ENCODE measurements around the gene STK24.

The STK24 gene

GRCh38 chr13:98471934-98472333, 105.0 kb downstream of the STK24 start:
- Histone ChIP-seq H3K9me3 (ENCODE audit: control insufficient read depth, low read length) (no peaks in the 10 kb centered on the region), H3K36me3 (ENCODE audit: control insufficient read depth, insufficient read depth, low read length) (peaks cover 60% of the 10 kb centered on the region), H3K27ac (ENCODE audit: low read depth, low read length, severe bottlenecking) (no peak overlapping the region), H3K4me1 (ENCODE audit: control insufficient read depth, insufficient read depth, low read length, poor library complexity, severe bottlenecking) (peaks cover 14% of the 10 kb centered on the region), H3K4me3 (ENCODE audit: extremely low read depth, insufficient read depth, low read length, poor library complexity, severe bottlenecking) (no peak overlapping the region)
- 92 to 95% methylated on average over 9 to 10 of the region's 10 CpGs for WGBS, 2 experiments (ENCODE audit: insufficient coverage in 2 of 2)

- no peak overlapping the region for H3K27ac ChIP-seq (ENCODE audit: low read depth, low read length, severe bottlenecking)
- no peak overlapping the region for H3K4me3 ChIP-seq (ENCODE audit: extremely low read depth, insufficient read depth, low read length, poor library complexity, severe bottlenecking)
- H3K36me3 ChIP-seq (ENCODE audit: control insufficient read depth, insufficient read depth, low read length): peaks cover 68% of the 10 kb centered on the region
- 93 to 100% methylated on average over 5 to 6 of the region's 6 CpGs for WGBS, 2 experiments (ENCODE audit: insufficient coverage in 2 of 2)
- no peaks in the 10 kb centered on the region for H3K9me3 ChIP-seq (ENCODE audit: control insufficient read depth, low read length)
- H3K4me1 ChIP-seq (ENCODE audit: control insufficient read depth, insufficient read depth, low read length, poor library complexity, severe bottlenecking): peaks cover 5% of the 10 kb centered on the region
Observed at GRCh38 chr13:98470920-98471319, 106.0 kb downstream of the STK24 start.

GRCh38 chr13:98468929-98469328, 108.0 kb downstream of the STK24 start:
- WGBS, 2 experiments (ENCODE audit: insufficient coverage in 2 of 2): 92 to 94% methylated on average over 12 to 20 of the region's 20 CpGs
- no peaks in the 10 kb centered on the region for H3K9me3 ChIP-seq (ENCODE audit: control insufficient read depth, low read length)
- H3K36me3 ChIP-seq (ENCODE audit: control insufficient read depth, insufficient read depth, low read length): peaks cover 71% of the 10 kb centered on the region
- H3K4me3 ChIP-seq (ENCODE audit: extremely low read depth, insufficient read depth, low read length, poor library complexity, severe bottlenecking): no peak overlapping the region
- no peak overlapping the region for H3K27ac ChIP-seq (ENCODE audit: low read depth, low read length, severe bottlenecking)
- no peaks in the 10 kb centered on the region for H3K4me1 ChIP-seq (ENCODE audit: control insufficient read depth, insufficient read depth, low read length, poor library complexity, severe bottlenecking)

- Histone ChIP-seq H3K4me1 (ENCODE audit: control insufficient read depth, insufficient read depth, low read length, poor library complexity, severe bottlenecking) (no peaks in the 10 kb centered on the region), H3K9me3 (ENCODE audit: control insufficient read depth, low read length) (no peaks in the 10 kb centered on the region), H3K36me3 (ENCODE audit: control insufficient read depth, insufficient read depth, low read length) (peaks cover 71% of the 10 kb centered on the region), H3K27ac (ENCODE audit: low read depth, low read length, severe bottlenecking) (no peak overlapping the region), H3K4me3 (ENCODE audit: extremely low read depth, insufficient read depth, low read length, poor library complexity, severe bottlenecking) (no peak overlapping the region)
- WGBS, 2 experiments (ENCODE audit: insufficient coverage in 2 of 2): 90 to 94% methylated on average over 1 to 2 of the region's 3 CpGs
Observed at GRCh38 chr13:98468361-98468760, 108.5 kb downstream of the STK24 start.

GRCh38 chr13:98467263-98467985, 109.5 kb downstream of the STK24 start:
- no peaks in the 10 kb centered on the region for H3K9me3 ChIP-seq (ENCODE audit: control insufficient read depth, low read length)
- H3K4me1 ChIP-seq (ENCODE audit: control insufficient read depth, insufficient read depth, low read length, poor library complexity, severe bottlenecking): no peaks in the 10 kb centered on the region
- H3K36me3 ChIP-seq (ENCODE audit: control insufficient read depth, insufficient read depth, low read length): peaks cover 73% of the 10 kb centered on the region
- WGBS, 2 experiments (ENCODE audit: insufficient coverage in 2 of 2): 87 to 96% methylated on average over 9 to 10 of the region's 13 CpGs
- H3K4me3 ChIP-seq (ENCODE audit: extremely low read depth, insufficient read depth, low read length, poor library complexity, severe bottlenecking): no peak overlapping the region
- no peak overlapping the region for H3K27ac ChIP-seq (ENCODE audit: low read depth, low read length, severe bottlenecking)

- H3K9me3 ChIP-seq (ENCODE audit: control insufficient read depth, low read length): no peaks in the 10 kb centered on the region
- WGBS, 2 experiments (ENCODE audit: insufficient coverage in 2 of 2): 63 to 64% methylated on average over 9 to 10 of the region's 11 CpGs
- H3K27ac ChIP-seq (ENCODE audit: low read depth, low read length, severe bottlenecking): no peak overlapping the region
- no peak overlapping the region for H3K4me3 ChIP-seq (ENCODE audit: extremely low read depth, insufficient read depth, low read length, poor library complexity, severe bottlenecking)
- no peaks in the 10 kb centered on the region for H3K4me1 ChIP-seq (ENCODE audit: control insufficient read depth, insufficient read depth, low read length, poor library complexity, severe bottlenecking)
- peaks cover 73% of the 10 kb centered on the region for H3K36me3 ChIP-seq (ENCODE audit: control insufficient read depth, insufficient read depth, low read length)
Observed at GRCh38 chr13:98466634-98467236, 110.2 kb downstream of the STK24 start.

GRCh38 chr13:98462946-98463345, 114.0 kb downstream of the STK24 start:
- Histone ChIP-seq H3K4me1 (ENCODE audit: control insufficient read depth, insufficient read depth, low read length, poor library complexity, severe bottlenecking) (no peaks in the 10 kb centered on the region), H3K9me3 (ENCODE audit: control insufficient read depth, low read length) (no peaks in the 10 kb centered on the region), H3K4me3 (ENCODE audit: extremely low read depth, insufficient read depth, low read length, poor library complexity, severe bottlenecking) (no peak overlapping the region), H3K36me3 (ENCODE audit: control insufficient read depth, insufficient read depth, low read length) (peaks cover 92% of the 10 kb centered on the region), H3K27ac (ENCODE audit: low read depth, low read length, severe bottlenecking) (no peak overlapping the region)
- 91 to 97% methylated on average over 7 of the region's 8 CpGs for WGBS, 2 experiments (ENCODE audit: insufficient coverage in 2 of 2)

- 93% methylated on average over 18 of the region's 18 CpGs for WGBS, 2 experiments (ENCODE audit: insufficient coverage in 2 of 2)
- Histone ChIP-seq H3K4me3 (ENCODE audit: extremely low read depth, insufficient read depth, low read length, poor library complexity, severe bottlenecking) (no peak overlapping the region), H3K27ac (ENCODE audit: low read depth, low read length, severe bottlenecking) (no peak overlapping the region), H3K4me1 (ENCODE audit: control insufficient read depth, insufficient read depth, low read length, poor library complexity, severe bottlenecking) (no peaks in the 10 kb centered on the region), H3K9me3 (ENCODE audit: control insufficient read depth, low read length) (no peaks in the 10 kb centered on the region), H3K36me3 (ENCODE audit: control insufficient read depth, insufficient read depth, low read length) (peaks cover 90% of the 10 kb centered on the region)
Observed at GRCh38 chr13:98462241-98462882, 114.5 kb downstream of the STK24 start.

GRCh38 chr13:98461486-98462240, 115.2 kb downstream of the STK24 start:
- Histone ChIP-seq H3K36me3 (ENCODE audit: control insufficient read depth, insufficient read depth, low read length) (peaks cover 88% of the 10 kb centered on the region), H3K27ac (ENCODE audit: low read depth, low read length, severe bottlenecking) (no peak overlapping the region), H3K4me1 (ENCODE audit: control insufficient read depth, insufficient read depth, low read length, poor library complexity, severe bottlenecking) (no peaks in the 10 kb centered on the region), H3K9me3 (ENCODE audit: control insufficient read depth, low read length) (no peaks in the 10 kb centered on the region), H3K4me3 (ENCODE audit: extremely low read depth, insufficient read depth, low read length, poor library complexity, severe bottlenecking) (no peak overlapping the region)
- WGBS, 2 experiments (ENCODE audit: insufficient coverage in 2 of 2): 88 to 97% methylated on average over 12 to 16 of the region's 16 CpGs

- no peak overlapping the region for H3K27ac ChIP-seq (ENCODE audit: low read depth, low read length, severe bottlenecking)
- 90 to 98% methylated on average over 10 to 12 of the region's 13 CpGs for WGBS, 2 experiments (ENCODE audit: insufficient coverage in 2 of 2)
Observed at GRCh38 chr13:98460516-98460915, 116.4 kb downstream of the STK24 start.

More at GRCh38 chr13:98460516-98460915, 116.4 kb downstream of the STK24 start:
- no peaks in the 10 kb centered on the region for H3K4me1 ChIP-seq (ENCODE audit: control insufficient read depth, insufficient read depth, low read length, poor library complexity, severe bottlenecking)
- no peak overlapping the region for H3K4me3 ChIP-seq (ENCODE audit: extremely low read depth, insufficient read depth, low read length, poor library complexity, severe bottlenecking)
- no peaks in the 10 kb centered on the region for H3K9me3 ChIP-seq (ENCODE audit: control insufficient read depth, low read length)
- H3K36me3 ChIP-seq (ENCODE audit: control insufficient read depth, insufficient read depth, low read length): peaks cover 89% of the 10 kb centered on the region
